Activated T-cell treated with anti-CD3 and anti-CD28 coated beads, Interleukin-2, amount 50 U/mL, for 4 hours (primary cell): Measurements from ENCODE around the gene PLBD2. TPM values are rescaled to one million over a fixed set of nuclear protein-coding genes. Genes with fewer than 3 reads are reported as not detected.

Experiments
- ATAC-seq, 2 donors: fragments of 200-7000 bp; cut with Tn5 transposase; one replicate each; pipeline ENCODE4 v1.10.0; 2021
- DNase-seq: peaks from one replicate; pipeline ENCODE4 v3.0.0-alpha.2; 2020
- H3K27me3 Mint-ChIP-seq: one replicate; pipeline ENCODE4 v1.8.0; 2021; ENCODE audit warnings: low read depth, mixed read lengths
- H3K36me3 Mint-ChIP-seq: one replicate; pipeline ENCODE4 v1.8.0; 2022; ENCODE audit warnings: mixed read lengths; ENCODE audit not compliant: insufficient read depth
- H3K4me1 Mint-ChIP-seq: one replicate; pipeline ENCODE4 v1.8.0; 2021; ENCODE audit warnings: low read depth, mixed read lengths
- H3K4me3 Mint-ChIP-seq: one replicate; pipeline ENCODE4 v1.8.0; 2021; ENCODE audit warnings: mild to moderate bottlenecking, moderate library complexity, mixed read lengths
- H3K9me3 Mint-ChIP-seq: one replicate; pipeline ENCODE4 v1.8.0; 2021; ENCODE audit warnings: mixed read lengths
- total RNA-seq, 3 donors: library from RNA; stranded (reverse); gene quantifications; one replicate each; pipeline ENCODE4 v1.2.1, GENCODE V29; 2021

The PLBD2 gene
- total RNA-seq, 3 donors from 2014 or later, result 22.9 to 25.3 (median 24.2) TPM

DNA sequence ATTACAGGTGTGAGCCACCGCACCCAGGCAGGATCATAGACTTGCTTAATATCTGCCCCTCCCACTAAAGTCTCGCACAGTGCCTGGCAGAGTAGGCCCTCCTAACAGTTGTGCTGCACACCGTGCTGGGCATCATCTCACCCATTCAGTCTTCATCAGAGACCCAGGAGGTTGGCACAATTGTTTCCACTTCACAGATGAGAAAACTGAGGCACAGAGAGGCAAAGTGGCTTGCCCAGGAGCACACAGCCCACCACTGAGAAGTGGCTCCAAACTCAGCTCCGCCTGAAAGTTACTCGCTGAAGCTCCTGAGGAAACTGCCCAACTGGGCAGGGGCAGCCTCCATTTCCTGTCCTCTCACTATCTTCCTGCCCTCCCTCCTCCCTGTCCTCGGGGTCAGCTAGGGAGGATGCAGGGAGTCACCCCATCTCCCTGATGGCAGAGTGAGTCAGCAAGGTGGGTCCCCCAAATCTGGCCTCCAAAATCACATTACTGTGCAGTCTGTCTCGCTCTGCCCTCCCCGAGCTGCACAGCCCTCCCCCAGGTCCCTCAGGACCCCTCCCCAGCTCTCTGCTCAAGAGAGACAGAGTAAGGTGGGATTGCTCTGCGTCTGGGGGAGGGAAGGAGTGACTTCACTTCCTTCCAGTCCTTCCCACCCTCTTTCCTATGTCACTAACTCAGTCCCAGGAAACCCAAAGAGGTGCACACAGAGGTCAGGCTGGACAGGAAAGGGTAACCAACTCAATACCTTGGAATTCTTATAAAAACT lies 29.2 kb upstream of the PLBD2 start:
- Mint-ChIP-seq H3K9me3 (no peaks in the 10 kb centered on the region), H3K36me3 (peaks cover 27% of the 10 kb centered on the region), H3K4me1 (peaks cover 47% of the 10 kb centered on the region), H3K27me3 (no peaks in the 10 kb centered on the region), H3K4me3 (no peak overlapping the region)
- DNase-seq, result no peak
- ATAC-seq, result no peak

DNA sequence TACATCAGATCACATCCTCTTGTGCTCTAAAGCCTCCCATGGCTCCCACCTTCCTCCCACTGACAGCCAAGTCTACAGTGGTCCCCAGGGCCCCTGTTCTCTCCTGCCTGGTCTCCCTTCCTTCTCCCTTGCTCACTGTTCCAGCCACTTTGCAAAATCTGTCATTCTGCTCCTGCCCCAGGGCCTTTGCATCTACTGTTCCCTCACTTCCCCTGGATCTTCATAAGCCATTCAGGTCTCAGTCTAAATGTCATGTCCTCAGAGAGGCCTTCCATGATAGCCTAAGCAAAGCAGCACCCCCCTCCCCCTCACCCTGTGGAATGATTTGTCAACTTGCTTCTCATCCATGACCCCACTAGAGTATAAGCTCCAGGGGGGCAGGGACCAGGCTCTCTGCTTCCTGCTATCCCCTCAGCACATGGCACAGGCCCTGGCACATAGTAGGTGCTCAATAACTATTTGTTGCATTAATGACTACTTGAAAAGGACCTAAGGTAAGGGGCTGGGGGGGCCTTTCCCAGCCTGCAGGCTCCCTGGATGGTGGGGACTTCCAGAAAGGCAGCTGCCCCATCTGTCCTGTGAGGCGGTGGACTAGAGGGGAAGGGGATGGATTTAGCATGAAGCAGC lies 28.5 kb upstream of the PLBD2 start:
- H3K36me3 Mint-ChIP-seq, result peaks cover 27% of the 10 kb centered on the region
- H3K27me3 Mint-ChIP-seq, result no peaks in the 10 kb centered on the region
- H3K4me3 Mint-ChIP-seq, result no peak overlapping the region
- no peaks in the 10 kb centered on the region for H3K9me3 Mint-ChIP-seq
- ATAC-seq (no peak), DNase-seq (no peak)
- H3K4me1 Mint-ChIP-seq, result peaks cover 48% of the 10 kb centered on the region

DNA sequence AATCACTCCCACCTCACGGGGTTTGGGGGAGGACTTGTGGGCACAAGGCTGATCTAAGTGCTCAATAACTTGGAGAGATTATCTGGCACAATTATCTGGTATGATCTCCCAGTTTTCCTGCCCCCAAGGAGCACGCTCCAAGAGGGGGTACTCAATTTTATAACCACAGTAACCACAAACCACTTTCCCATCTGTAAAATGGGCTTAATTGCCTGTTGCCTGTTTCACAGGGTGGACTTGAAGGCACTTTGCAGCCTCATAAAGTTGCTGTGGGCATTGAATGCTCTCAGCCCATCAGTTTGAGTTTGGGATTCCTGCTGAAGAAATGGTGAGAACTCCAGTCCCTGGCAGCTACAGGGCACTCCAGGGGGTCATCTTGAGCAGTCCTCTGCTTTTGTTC lies 27.9 kb upstream of the PLBD2 start:
- H3K27me3 Mint-ChIP-seq, result no peaks in the 10 kb centered on the region
- H3K36me3 Mint-ChIP-seq, result peaks cover 27% of the 10 kb centered on the region
- DNase-seq, result no peak
- ATAC-seq, result no peak
- H3K9me3 Mint-ChIP-seq, result no peaks in the 10 kb centered on the region
- peaks cover 50% of the 10 kb centered on the region for H3K4me1 Mint-ChIP-seq
- no peak overlapping the region for H3K4me3 Mint-ChIP-seq

DNA sequence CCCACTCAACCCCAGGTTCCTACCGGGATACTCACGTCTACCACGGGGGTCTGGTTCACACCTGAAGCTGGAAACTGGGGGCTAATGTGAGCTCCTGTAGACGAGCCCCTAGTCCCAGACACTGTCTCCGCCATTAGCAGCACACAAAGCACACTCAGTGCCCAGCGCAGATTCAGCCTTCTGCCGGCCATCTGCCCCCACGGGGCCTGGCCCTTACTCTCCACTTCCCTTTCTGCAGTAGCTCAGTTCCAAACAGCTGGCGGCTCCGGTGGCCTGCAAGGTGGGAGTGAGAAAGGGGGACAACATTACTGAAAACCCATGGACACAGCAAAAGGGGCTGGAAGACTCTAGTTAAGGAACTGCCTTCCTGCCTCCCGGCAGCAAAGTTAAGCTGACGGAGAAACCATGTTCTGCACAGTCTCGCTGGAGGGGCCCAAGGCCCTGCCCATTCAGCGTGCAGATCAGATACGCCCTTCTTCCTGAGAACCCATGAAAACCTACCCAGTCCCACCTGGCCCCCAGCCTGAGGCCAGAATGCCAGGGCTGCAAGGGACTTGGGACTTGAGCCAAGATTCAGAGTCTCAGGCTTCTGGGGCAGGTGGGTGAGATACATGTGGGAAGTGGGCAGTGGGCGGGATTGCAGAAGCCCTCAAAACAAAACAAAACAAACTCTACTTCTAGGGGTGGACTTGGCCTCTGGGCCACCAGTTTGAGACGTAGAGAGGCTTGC lies 25.5 kb upstream of the PLBD2 start:
- no peaks in the 10 kb centered on the region for H3K9me3 Mint-ChIP-seq
- peaks cover 46% of the 10 kb centered on the region for H3K4me1 Mint-ChIP-seq
- ATAC-seq (no peak), DNase-seq (no peak)
- H3K36me3 Mint-ChIP-seq, result peaks cover 26% of the 10 kb centered on the region
- H3K4me3 Mint-ChIP-seq, result peak overlapping the region; percentile 94
- H3K27me3 Mint-ChIP-seq, result no peaks in the 10 kb centered on the region

DNA sequence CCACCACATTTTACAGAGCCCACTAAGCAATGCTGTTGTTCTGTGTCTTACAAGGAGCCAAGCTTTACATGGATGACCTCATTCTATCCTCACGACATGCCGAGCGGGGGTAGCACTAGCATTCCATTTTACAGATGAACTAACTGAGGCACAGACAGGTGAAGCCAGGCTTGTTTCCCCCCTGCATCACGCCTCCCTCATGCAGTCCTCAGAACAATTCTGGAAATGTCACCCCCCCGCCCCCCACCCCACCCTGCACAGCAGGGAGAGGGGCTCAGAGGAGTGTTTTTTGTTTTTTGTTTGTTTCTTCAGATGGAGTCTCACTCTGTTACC lies 25.0 kb upstream of the PLBD2 start:
- H3K36me3 Mint-ChIP-seq, result peaks cover 24% of the 10 kb centered on the region
- H3K9me3 Mint-ChIP-seq, result no peaks in the 10 kb centered on the region
- DNase-seq (no peak), ATAC-seq (no peak)
- H3K4me1 Mint-ChIP-seq, result peaks cover 44% of the 10 kb centered on the region
- H3K4me3 Mint-ChIP-seq, result peak overlapping the region; percentile 94
- H3K27me3 Mint-ChIP-seq, result no peaks in the 10 kb centered on the region

DNA sequence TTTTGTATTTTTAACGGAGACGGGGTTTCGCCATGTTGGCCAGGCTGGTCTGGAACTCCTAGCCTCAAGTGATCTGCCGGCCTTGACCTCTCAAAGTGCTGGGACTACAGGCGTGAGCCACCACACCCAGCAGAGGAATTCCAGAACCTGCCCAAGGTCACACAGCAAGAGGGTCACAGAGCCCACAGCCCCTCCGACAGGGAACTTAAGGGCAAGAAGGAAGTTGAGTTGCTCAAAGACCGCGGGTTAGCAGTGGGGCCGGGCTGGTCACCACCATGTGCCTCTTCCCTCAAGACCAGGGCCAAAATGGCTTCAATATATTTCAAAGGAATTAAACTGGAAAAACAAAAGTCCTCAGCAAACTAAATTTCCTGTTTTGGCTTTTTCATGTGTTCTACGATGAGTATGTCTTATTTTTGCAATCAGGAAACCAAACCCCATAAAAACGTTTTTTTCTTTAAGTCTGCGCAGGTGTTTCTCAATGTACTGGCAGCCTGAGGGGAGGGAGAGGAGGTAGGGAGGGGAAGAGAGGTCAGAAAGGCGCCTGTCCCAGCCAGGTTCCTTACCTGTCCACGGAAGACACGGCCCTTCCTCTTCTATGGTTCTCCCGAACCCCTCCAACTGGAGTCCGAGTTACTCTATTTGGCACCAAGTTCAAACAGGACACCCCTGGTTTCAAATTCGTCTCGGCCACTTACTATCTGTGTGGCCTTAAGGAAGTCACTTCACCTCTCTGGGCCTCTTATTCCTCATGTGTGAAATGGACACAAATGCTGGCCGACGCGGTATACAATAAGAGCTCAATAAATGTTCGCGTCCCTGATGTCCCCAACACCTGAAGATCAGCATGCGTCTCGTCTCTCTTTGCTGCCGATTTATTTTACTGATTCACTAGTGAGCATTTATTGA lies 24.3 kb upstream of the PLBD2 start:
- Mint-ChIP-seq H3K27me3 (no peaks in the 10 kb centered on the region), H3K36me3 (peaks cover 23% of the 10 kb centered on the region), H3K9me3 (no peaks in the 10 kb centered on the region), H3K4me3 (peak overlapping the region; percentile 94), H3K4me1 (peaks cover 38% of the 10 kb centered on the region)
- DNase-seq (no peak), ATAC-seq (peak; percentile 15 to 27)

DNA sequence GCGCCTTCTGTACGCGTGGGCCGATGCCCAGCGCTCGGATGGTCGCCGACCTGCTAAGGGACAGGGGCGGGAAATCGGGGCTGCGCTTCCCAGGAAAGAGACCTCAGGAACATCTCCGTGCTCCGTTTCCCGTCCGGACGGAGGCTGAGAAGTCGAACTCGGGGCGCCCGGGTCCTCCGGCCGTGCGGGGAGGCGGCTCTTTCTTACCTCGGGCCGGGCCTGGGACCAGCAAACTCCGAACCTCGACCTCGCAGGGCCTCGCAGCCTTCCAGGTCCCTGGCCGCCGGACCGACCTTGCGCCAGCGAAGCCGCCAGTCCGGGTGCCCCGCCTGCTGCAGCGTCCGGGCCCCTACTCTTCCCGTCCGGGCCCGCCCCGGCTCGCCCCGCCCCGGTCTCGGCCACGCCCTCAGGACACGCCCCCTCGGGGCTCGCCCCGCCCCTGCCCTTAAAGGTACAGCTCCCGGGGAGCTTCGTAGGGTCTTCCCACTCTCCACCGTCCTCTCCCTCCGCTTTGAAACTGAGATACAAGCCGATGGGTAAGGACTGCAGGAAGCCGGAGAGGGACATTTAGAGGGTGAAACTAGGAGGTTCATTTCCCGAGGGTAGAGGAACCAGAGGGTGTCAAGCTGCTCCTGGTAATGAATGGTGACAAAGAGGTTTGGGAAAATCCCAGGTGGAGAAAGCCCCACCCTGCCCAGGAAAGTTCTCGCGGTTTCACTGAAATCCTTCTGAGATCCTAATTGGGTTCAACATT lies 23.4 kb upstream of the PLBD2 start, which contains the start of gene SLC8B1:
SLC8B1 (minus strand) TSS at position 324 of the 754 bp plus-strand sequence. CDS start 2,231 bp downstream, outside the sequence.
- Mint-ChIP-seq H3K4me1 (peaks cover 33% of the 10 kb centered on the region), H3K27me3 (no peaks in the 10 kb centered on the region)

DNA sequence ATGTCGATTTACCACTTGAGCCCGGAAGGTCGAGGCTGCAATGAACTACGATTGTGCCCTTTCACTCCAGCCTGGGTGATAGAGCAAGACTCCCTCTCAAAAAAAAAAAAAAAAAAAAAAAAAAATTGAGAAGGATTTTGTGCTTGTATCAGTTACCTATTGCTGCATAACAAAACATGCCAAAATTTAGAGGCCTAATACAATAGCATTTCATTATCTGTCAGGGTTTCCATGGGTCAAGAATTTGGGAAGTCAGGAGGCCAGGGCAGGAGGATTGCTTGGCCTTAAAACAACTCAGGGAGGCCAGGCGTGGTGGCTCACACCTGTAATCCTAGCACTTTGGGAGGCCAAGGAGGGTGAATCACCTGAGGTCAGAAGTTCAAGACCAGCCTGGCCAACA lies 18.8 kb upstream of the PLBD2 start:
- Mint-ChIP-seq H3K9me3 (no peaks in the 10 kb centered on the region), H3K27me3 (no peaks in the 10 kb centered on the region), H3K36me3 (no peaks in the 10 kb centered on the region), H3K4me1 (peaks cover 2% of the 10 kb centered on the region), H3K4me3 (no peak overlapping the region)
- ATAC-seq, result no peak
- no peak for DNase-seq

More for the DNA sequence above, 23.4 kb upstream of the PLBD2 start, which contains the start of gene SLC8B1:
- peaks cover 19% of the 10 kb centered on the region for H3K36me3 Mint-ChIP-seq
- no peaks in the 10 kb centered on the region for H3K9me3 Mint-ChIP-seq
- peak; percentile 88 for DNase-seq
- peak; percentile 99 for ATAC-seq
- H3K4me3 Mint-ChIP-seq, result peak within 1 kb of the TSS; percentile 94

DNA sequence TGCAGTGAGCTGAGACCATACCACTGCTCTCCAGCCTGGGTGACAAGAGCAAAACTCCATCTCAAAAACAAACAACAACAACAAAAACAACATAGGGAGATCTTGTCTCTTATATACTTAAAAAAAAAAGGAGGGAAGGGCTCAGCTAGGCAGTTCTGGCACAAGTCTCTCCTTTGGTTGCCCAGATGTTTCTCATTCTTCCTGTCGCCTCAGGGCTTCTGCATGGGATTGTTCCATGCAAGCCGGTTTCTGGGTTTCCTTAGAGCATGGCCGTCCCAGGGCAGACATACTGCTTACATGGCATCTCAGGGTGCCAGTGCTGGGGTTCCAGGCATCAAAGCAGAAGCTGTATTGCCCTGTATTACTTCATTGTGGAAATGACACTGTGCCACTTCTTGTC lies 18.3 kb upstream of the PLBD2 start:
- no peak for ATAC-seq
- H3K36me3 Mint-ChIP-seq, result no peaks in the 10 kb centered on the region
- peaks cover 2% of the 10 kb centered on the region for H3K4me1 Mint-ChIP-seq
- DNase-seq, result no peak
- H3K27me3 Mint-ChIP-seq, result no peaks in the 10 kb centered on the region
- no peaks in the 10 kb centered on the region for H3K9me3 Mint-ChIP-seq
- no peak overlapping the region for H3K4me3 Mint-ChIP-seq

DNA sequence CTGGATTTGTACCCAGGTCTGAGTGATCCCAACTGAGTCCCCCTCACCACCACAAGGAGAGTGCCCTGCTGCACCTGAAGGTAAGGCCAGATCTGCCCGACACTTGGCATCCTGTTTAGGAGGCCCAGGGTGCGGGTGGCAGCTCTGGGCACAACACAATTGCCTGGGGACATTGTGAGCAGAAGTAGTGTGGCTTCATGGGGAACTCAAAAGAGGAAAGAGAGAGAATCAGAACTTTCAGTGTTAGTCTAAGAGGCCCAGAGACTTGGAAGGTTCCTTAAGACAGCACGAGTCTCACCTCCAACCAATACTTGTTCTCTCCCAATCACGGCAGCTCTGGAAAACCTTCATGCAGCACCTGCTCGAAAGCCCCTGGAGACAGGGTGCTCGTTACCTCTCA lies 16.9 kb upstream of the PLBD2 start:
- Mint-ChIP-seq H3K4me3 (no peak overlapping the region), H3K4me1 (no peaks in the 10 kb centered on the region), H3K9me3 (no peaks in the 10 kb centered on the region), H3K27me3 (no peaks in the 10 kb centered on the region), H3K36me3 (no peaks in the 10 kb centered on the region)
- no peak for DNase-seq
- ATAC-seq, result no peak

DNA sequence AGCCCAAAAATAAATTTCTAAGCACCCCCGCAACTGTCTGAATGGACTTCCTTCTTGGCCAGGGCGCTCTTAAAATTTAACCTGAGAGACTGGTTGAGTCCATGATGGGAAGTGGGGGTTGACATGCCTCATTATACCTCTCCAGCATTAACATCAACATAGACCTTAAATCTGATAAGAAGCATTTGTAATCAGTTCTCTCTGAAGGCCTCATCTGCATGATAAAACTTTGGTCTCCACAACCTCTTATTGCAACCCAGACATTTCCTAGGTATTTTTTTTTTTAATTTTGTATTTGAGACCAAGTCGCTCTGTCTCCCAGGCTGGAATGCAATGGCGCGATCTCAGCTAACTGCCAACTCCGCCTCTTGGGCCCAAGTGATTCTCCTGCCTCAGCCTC lies 13.1 kb upstream of the PLBD2 start:
- DNase-seq, result no peak
- Mint-ChIP-seq H3K27me3 (peaks cover 6% of the 10 kb centered on the region), H3K9me3 (no peaks in the 10 kb centered on the region), H3K4me1 (no peaks in the 10 kb centered on the region), H3K36me3 (no peaks in the 10 kb centered on the region), H3K4me3 (no peak overlapping the region)
- no peak for ATAC-seq

DNA sequence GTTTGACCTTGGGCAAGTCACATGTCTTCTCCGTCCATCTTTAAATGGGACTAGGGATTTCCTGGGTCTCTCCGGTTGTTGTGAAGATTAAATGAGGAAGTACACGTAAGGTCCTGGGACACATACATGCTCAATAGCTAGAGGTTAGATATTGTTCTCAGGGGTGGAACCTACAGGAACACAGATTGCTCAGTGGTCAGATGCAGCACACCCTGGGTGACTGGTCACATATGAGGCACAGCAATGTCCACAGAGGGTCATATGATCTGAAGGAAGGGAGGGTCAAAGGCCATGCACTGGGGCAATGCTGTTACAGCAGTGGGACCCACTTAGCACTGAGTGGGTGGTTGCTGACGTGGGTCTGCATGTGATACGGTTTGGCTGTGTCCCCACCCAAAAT lies 12.0 kb upstream of the PLBD2 start:
- Mint-ChIP-seq H3K36me3 (no peaks in the 10 kb centered on the region), H3K4me1 (no peaks in the 10 kb centered on the region), H3K4me3 (no peak overlapping the region), H3K27me3 (peaks cover 6% of the 10 kb centered on the region), H3K9me3 (no peaks in the 10 kb centered on the region)
- no peak for DNase-seq
- ATAC-seq, result no peak

DNA sequence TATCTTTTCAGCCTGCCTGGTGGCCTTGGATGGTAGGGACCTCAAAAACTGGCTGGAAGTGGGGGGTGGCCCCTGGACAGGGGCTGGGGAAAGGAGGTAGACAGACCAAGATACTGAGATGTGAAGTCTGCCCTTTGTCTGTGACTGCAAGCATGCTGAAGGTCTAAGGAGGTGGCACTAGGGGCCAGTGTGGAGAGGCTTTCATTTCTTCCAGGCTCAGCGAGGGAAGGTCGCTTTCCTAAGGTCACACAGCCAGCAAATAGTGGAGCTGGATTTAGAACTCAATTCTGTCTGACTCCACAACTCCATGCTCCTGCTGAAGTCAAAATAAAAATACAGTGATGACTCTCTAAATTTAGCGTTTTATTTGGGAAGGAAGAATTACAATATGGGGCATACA lies 11.3 kb upstream of the PLBD2 start:
- no peaks in the 10 kb centered on the region for H3K4me1 Mint-ChIP-seq
- no peaks in the 10 kb centered on the region for H3K36me3 Mint-ChIP-seq
- ATAC-seq (no peak), DNase-seq (no peak)
- peaks cover 6% of the 10 kb centered on the region for H3K27me3 Mint-ChIP-seq
- H3K9me3 Mint-ChIP-seq, result no peaks in the 10 kb centered on the region
- H3K4me3 Mint-ChIP-seq, result no peak overlapping the region
